WERI-Rb-1 (cell line): ENCODE data around the gene ADORA2A.

Source experiments
- DNase-seq: peaks from one replicate; pipeline ENCODE4 v3.0.0-alpha.2; 2020
- H3K27ac ChIP-seq: fragments of 250-450 bp; sonication (Bioruptor Pico); 2 replicates; pipeline ENCODE4 v1.5.1; 2020; ENCODE audit warnings: mild to moderate bottlenecking, moderate library complexity
- H3K27me3 ChIP-seq: fragments of 250-450 bp; sonication (Bioruptor Pico); 2 replicates; pipeline ENCODE4 v1.5.1; 2021; ENCODE audit warnings: mild to moderate bottlenecking, low read depth, moderate library complexity; ENCODE audit not compliant: insufficient read depth, severe bottlenecking
- H3K36me3 ChIP-seq: fragments of 250-450 bp; sonication (Bioruptor Pico); 2 replicates; pipeline ENCODE4 v1.5.1; 2020; ENCODE audit warnings: mild to moderate bottlenecking, moderate library complexity
- H3K4me3 ChIP-seq: 2 replicates; pipeline ENCODE4 v1.5.1; 2011; ENCODE audit warnings: low read depth, mild to moderate bottlenecking, control low read depth, low read length
- H3K9me3 ChIP-seq: fragments of 250-450 bp; sonication (Bioruptor Pico); 2 replicates; pipeline ENCODE4 v1.5.1; 2021; ENCODE audit warnings: mild to moderate bottlenecking, moderate library complexity; ENCODE audit not compliant: severe bottlenecking
- CTCF ChIP-seq: IDR thresholded peaks from 2 replicates; pipeline ENCODE4 v1.5.1; 2011; ENCODE audit warnings: low read depth, mild to moderate bottlenecking, control low read depth, inconsistent platforms, low read length

Gene ADORA2A

GRCh38 chr22:24436553-24436952 lies 9.2 kb downstream of the ADORA2A start:
- Histone ChIP-seq H3K9me3 (no peaks in the 10 kb centered on the region), H3K36me3 (no peaks in the 10 kb centered on the region), H3K27me3 (no peaks in the 10 kb centered on the region), H3K27ac (no peak overlapping the region), H3K4me3 (no peak overlapping the region)
- DNase-seq, result no peak
- no peak for TF ChIP-seq CTCF

- Histone ChIP-seq H3K27me3 (no peaks in the 10 kb centered on the region), H3K27ac (no peak overlapping the region), H3K36me3 (no peaks in the 10 kb centered on the region), H3K9me3 (no peaks in the 10 kb centered on the region), H3K4me3 (no peak overlapping the region)
- no peak for DNase-seq
- TF ChIP-seq CTCF, result no peak
Observed at GRCh38 chr22:24437091-24437490, 9.7 kb downstream of the ADORA2A start.

GRCh38 chr22:24437741-24438328 lies 10.4 kb downstream of the ADORA2A start:
- DNase-seq, result no peak
- H3K27me3 ChIP-seq, result no peaks in the 10 kb centered on the region
- H3K36me3 ChIP-seq, result no peaks in the 10 kb centered on the region
- H3K9me3 ChIP-seq, result no peaks in the 10 kb centered on the region
- no peak overlapping the region for H3K4me3 ChIP-seq
- no peak overlapping the region for H3K27ac ChIP-seq
- TF ChIP-seq CTCF, result no peak

DNA sequence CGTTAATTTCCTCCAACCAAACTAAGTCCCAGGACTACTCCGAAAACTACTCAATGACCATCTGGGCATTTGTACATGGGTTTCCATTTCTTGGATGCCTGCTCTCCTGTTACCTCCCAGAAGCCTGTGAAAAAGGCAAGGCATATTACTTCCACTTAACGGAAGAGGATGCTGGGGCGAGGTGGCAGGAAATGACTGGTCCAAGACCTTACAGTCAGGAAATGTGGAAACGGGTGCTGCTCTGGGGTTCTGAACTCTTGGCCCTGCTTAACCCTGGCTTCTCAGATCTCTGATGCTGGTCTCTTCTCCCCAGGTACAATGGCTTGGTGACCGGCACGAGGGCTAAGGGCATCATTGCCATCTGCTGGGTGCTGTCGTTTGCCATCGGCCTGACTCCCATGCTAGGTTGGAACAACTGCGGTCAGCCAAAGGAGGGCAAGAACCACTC lies 12.9 kb downstream of the ADORA2A start:
- Histone ChIP-seq H3K9me3 (no peaks in the 10 kb centered on the region), H3K36me3 (no peaks in the 10 kb centered on the region), H3K27me3 (no peaks in the 10 kb centered on the region), H3K27ac (no peak overlapping the region), H3K4me3 (no peak overlapping the region)
- DNase-seq, result no peak
- no peak for TF ChIP-seq CTCF

DNA sequence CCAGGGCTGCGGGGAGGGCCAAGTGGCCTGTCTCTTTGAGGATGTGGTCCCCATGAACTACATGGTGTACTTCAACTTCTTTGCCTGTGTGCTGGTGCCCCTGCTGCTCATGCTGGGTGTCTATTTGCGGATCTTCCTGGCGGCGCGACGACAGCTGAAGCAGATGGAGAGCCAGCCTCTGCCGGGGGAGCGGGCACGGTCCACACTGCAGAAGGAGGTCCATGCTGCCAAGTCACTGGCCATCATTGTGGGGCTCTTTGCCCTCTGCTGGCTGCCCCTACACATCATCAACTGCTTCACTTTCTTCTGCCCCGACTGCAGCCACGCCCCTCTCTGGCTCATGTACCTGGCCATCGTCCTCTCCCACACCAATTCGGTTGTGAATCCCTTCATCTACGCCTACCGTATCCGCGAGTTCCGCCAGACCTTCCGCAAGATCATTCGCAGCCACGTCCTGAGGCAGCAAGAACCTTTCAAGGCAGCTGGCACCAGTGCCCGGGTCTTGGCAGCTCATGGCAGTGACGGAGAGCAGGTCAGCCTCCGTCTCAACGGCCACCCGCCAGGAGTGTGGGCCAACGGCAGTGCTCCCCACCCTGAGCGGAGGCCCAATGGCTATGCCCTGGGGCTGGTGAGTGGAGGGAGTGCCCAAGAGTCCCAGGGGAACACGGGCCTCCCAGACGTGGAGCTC lies 13.5 kb downstream of the ADORA2A start:
- H3K27ac ChIP-seq, result no peak overlapping the region
- no peak overlapping the region for H3K4me3 ChIP-seq
- TF ChIP-seq CTCF, result no peak
- no peaks in the 10 kb centered on the region for H3K27me3 ChIP-seq
- no peaks in the 10 kb centered on the region for H3K36me3 ChIP-seq
- no peak for DNase-seq
- no peaks in the 10 kb centered on the region for H3K9me3 ChIP-seq
